ENCODE data around the gene ALS2CL. TPM values are rescaled to one million over a fixed set of nuclear protein-coding genes. Genes with fewer than 3 reads are reported as not detected.

ALS2CL gene
- total and polyA plus RNA-seq, 3 experiments from 2014 or later, result 0.84 to 1.2 (median 0.96) TPM

DNA sequence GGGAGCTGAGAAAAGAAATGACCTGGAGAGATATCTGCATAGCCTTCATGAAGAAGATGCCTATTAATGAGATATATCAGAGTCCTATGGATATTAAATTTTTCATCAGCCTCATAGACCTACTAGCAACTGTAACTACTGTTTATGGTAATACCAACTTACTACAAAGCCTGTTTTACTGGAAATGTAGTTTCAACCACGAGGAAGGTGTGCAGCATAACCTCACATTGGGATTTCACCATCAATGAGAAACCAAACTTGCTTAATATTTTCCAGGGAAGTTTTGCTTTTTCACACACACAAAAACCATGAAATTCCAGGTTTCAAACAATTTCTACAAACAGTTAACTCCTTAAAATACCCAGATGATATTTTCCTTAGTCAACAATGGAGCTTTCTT, 49.8 kb downstream of the ALS2CL start:
- peaks cover 16 to 66% of the 10 kb centered on the region in 2 donors for H3K27me3 Mint-ChIP-seq

GRCh38 chr3:46642971-46643370, 50.5 kb downstream of the ALS2CL start:
- Histone ChIP-seq H3K4me3 (ENCODE audit: low read length) (no peak overlapping the region), H3K36me3 (ENCODE audit: insufficient read depth, low read length) (no peaks in the 10 kb centered on the region), H3K27me3 (ENCODE audit: insufficient read depth, low read length, poor library complexity, severe bottlenecking) (no peaks in the 10 kb centered on the region), H3K4me1 (ENCODE audit: insufficient read depth, low read length) (no peaks in the 10 kb centered on the region), H3K9me3 (ENCODE audit: low read length) (no peaks in the 10 kb centered on the region), H3K27ac (ENCODE audit: low read depth, low read length) (no peak overlapping the region)
- H3K4me1 Mint-ChIP-seq, result no peaks in the 10 kb centered on the region
- POLR2A ChIA-PET, result no interaction called here
- peaks cover 0 to 11% (median 2%) of the 10 kb centered on the region in 3 donors for H3K36me3 Mint-ChIP-seq
- CTCF ChIA-PET, result no interaction called here
- peaks cover 16 to 66% of the 10 kb centered on the region in 2 donors for H3K27me3 Mint-ChIP-seq
- DNase-seq, result no peak
- peaks cover 12 to 22% (median 15%) of the 10 kb centered on the region in 5 donors for H3K9me3 Mint-ChIP-seq
- no peak overlapping the region for H3K27ac Mint-ChIP-seq
- H3K4me3 Mint-ChIP-seq, result no peak overlapping the region

More for the DNA sequence above, 49.8 kb downstream of the ALS2CL start:
- POLR2A ChIA-PET, result no interaction called here
- Histone ChIP-seq H3K4me3 (ENCODE audit: low read length) (no peak overlapping the region), H3K27ac (ENCODE audit: low read depth, low read length) (no peak overlapping the region), H3K9me3 (ENCODE audit: low read length) (no peaks in the 10 kb centered on the region), H3K27me3 (ENCODE audit: insufficient read depth, low read length, poor library complexity, severe bottlenecking) (no peaks in the 10 kb centered on the region), H3K36me3 (ENCODE audit: insufficient read depth, low read length) (no peaks in the 10 kb centered on the region), H3K4me1 (ENCODE audit: insufficient read depth, low read length) (no peaks in the 10 kb centered on the region)
- H3K4me1 Mint-ChIP-seq, result no peaks in the 10 kb centered on the region
- H3K4me3 Mint-ChIP-seq, result no peak overlapping the region
- peaks cover 12 to 22% (median 15%) of the 10 kb centered on the region in 5 donors for H3K9me3 Mint-ChIP-seq
- no peak for DNase-seq
- H3K36me3 Mint-ChIP-seq, result peaks cover 0 to 11% (median 1%) of the 10 kb centered on the region in 3 donors
- no peak overlapping the region for H3K27ac Mint-ChIP-seq
- CTCF ChIA-PET, result no interaction called here

- peaks cover 12 to 22% (median 15%) of the 10 kb centered on the region in 5 donors for H3K9me3 Mint-ChIP-seq
- no peaks in the 10 kb centered on the region for H3K4me1 Mint-ChIP-seq
- no peak for DNase-seq
- no peaks in the 10 kb centered on the region for H3K4me1 ChIP-seq (ENCODE audit: insufficient read depth, low read length)
- ChIA-PET CTCF (interaction anchor here (1.3 kb wide), 1 partner anchor 11 kb away, joined by 4 read pairs; no protein-coding TSS in a partner anchor), POLR2A (no interaction called here)
- no peaks in the 10 kb centered on the region for H3K27me3 ChIP-seq (ENCODE audit: insufficient read depth, low read length, poor library complexity, severe bottlenecking)
- peaks cover 0 to 11% (median 2%) of the 10 kb centered on the region in 3 donors for H3K36me3 Mint-ChIP-seq
- H3K36me3 ChIP-seq (ENCODE audit: insufficient read depth, low read length), result no peaks in the 10 kb centered on the region
- no peak overlapping the region for H3K27ac Mint-ChIP-seq
- H3K4me3 Mint-ChIP-seq, result no peak overlapping the region
- no peak overlapping the region for H3K4me3 ChIP-seq (ENCODE audit: low read length)
- no peak overlapping the region for H3K27ac ChIP-seq (ENCODE audit: low read depth, low read length)
- peaks cover 14 to 56% of the 10 kb centered on the region in 2 donors for H3K27me3 Mint-ChIP-seq
- H3K9me3 ChIP-seq (ENCODE audit: low read length), result no peaks in the 10 kb centered on the region
These were observed 52.6 kb downstream of the ALS2CL start for GRCh38 chr3:46640927-46641326.

- H3K27ac ChIP-seq (ENCODE audit: low read depth, low read length), result no peak overlapping the region
- H3K9me3 Mint-ChIP-seq, result peaks cover 12 to 22% (median 15%) of the 10 kb centered on the region in 5 donors
- peaks cover 11 to 42% of the 10 kb centered on the region in 2 donors for H3K27me3 Mint-ChIP-seq
- no peaks in the 10 kb centered on the region for H3K27me3 ChIP-seq (ENCODE audit: insufficient read depth, low read length, poor library complexity, severe bottlenecking)
- peaks cover 0 to 11% (median 2%) of the 10 kb centered on the region in 3 donors for H3K36me3 Mint-ChIP-seq
- no peaks in the 10 kb centered on the region for H3K4me1 Mint-ChIP-seq
- no peaks in the 10 kb centered on the region for H3K4me1 ChIP-seq (ENCODE audit: insufficient read depth, low read length)
- no peak for DNase-seq
- H3K27ac Mint-ChIP-seq, result no peak overlapping the region
- ChIA-PET CTCF (interaction anchor here (1.0 to 1.3 kb wide), 2 partner anchors 10 to 150 kb away, joined by 3 to 6 read pairs; no protein-coding TSS in a partner anchor), POLR2A (no interaction called here)
- no peak overlapping the region for H3K4me3 Mint-ChIP-seq
- H3K4me3 ChIP-seq (ENCODE audit: low read length), result no peak overlapping the region
- no peaks in the 10 kb centered on the region for H3K36me3 ChIP-seq (ENCODE audit: insufficient read depth, low read length)
- H3K9me3 ChIP-seq (ENCODE audit: low read length), result no peaks in the 10 kb centered on the region
These were observed 54.3 kb downstream of the ALS2CL start for GRCh38 chr3:46639221-46639620.

DNA sequence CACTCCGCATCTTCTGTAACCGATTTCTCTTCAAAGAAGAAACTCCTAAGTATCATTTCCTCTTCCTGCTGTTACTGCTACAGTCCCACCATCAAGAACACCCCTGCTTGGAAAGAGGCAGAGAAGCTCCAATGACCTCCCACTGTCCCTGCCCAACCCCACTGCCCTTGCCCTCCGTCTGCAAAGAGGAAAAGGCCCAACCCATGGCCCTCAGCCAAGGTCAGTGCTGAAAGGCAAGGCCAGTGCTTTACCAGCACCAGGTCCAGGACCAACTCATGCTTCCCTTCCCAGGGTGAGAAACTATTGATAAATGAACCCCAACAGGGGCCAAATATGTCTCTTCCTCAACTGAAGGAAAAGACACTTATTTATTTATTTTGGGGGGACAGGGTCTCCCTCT, 58.6 kb downstream of the ALS2CL start:
- peaks cover 0 to 2% (median 0%) of the 10 kb centered on the region in 3 donors for H3K36me3 Mint-ChIP-seq
- H3K36me3 ChIP-seq (ENCODE audit: insufficient read depth, low read length), result no peaks in the 10 kb centered on the region
- ChIA-PET POLR2A (no interaction called here), CTCF (interaction anchor here (8.6 kb wide), 1 partner anchor 144 kb away, joined by 147 read pairs; no protein-coding TSS in a partner anchor)
- H3K4me1 ChIP-seq (ENCODE audit: insufficient read depth, low read length), result peaks cover 5% of the 10 kb centered on the region
- no peaks in the 10 kb centered on the region for H3K27me3 ChIP-seq (ENCODE audit: insufficient read depth, low read length, poor library complexity, severe bottlenecking)
- H3K4me3 ChIP-seq (ENCODE audit: low read length), result no peak overlapping the region
- no peaks in the 10 kb centered on the region for H3K9me3 ChIP-seq (ENCODE audit: low read length)
- peak overlapping the region in 1 of 8 donors; percentile 76 for H3K27ac Mint-ChIP-seq
- peaks cover 0 to 6% (median 0%) of the 10 kb centered on the region in 5 donors for H3K9me3 Mint-ChIP-seq
- peaks cover 3 to 8% of the 10 kb centered on the region in 2 donors for H3K27me3 Mint-ChIP-seq
- H3K4me3 Mint-ChIP-seq, result no peak overlapping the region
- H3K4me1 Mint-ChIP-seq, result peaks cover 4 to 5% (median 5%) of the 10 kb centered on the region in 3 donors
- no peak for DNase-seq
- H3K27ac ChIP-seq (ENCODE audit: low read depth, low read length), result no peak overlapping the region

DNA sequence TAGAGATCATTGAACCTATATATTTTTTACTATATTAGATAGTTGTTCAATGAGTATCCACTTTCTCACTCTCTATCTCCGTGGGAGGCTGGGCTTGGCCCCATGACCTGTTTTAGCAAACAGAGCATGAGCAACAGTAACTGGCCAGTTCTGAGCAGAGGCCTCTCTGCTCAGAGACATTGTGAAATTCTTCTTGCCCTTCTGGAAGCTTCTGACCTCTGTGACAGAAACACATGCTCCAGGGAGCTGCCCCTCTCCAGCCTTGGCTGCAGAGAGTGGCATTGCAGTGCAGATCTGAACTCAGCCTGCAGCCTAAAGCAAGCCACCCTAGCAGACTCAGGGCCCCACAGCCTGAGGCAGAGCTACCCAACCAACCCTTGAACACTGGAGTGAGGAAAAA, 60.7 kb downstream of the ALS2CL start:
- H3K27me3 ChIP-seq (ENCODE audit: insufficient read depth, low read length, poor library complexity, severe bottlenecking), result no peaks in the 10 kb centered on the region
- H3K4me1 Mint-ChIP-seq, result peaks cover 9 to 14% (median 12%) of the 10 kb centered on the region in 3 donors
- H3K27ac ChIP-seq (ENCODE audit: low read depth, low read length), result no peak overlapping the region
- no peak overlapping the region for H3K4me3 Mint-ChIP-seq
- ChIA-PET CTCF (interaction anchor here (8.6 kb wide), 1 partner anchor 142 kb away, joined by 147 read pairs; no protein-coding TSS in a partner anchor), POLR2A (no interaction called here)
- DNase-seq, result no peak
- H3K4me3 ChIP-seq (ENCODE audit: low read length), result no peak overlapping the region
- H3K9me3 ChIP-seq (ENCODE audit: low read length), result no peaks in the 10 kb centered on the region
- peaks cover 3 to 5% of the 10 kb centered on the region in 2 donors for H3K27me3 Mint-ChIP-seq
- H3K4me1 ChIP-seq (ENCODE audit: insufficient read depth, low read length), result peaks cover 16% of the 10 kb centered on the region
- no peak overlapping the region for H3K27ac Mint-ChIP-seq
- no peaks in the 10 kb centered on the region for H3K36me3 Mint-ChIP-seq
- no peaks in the 10 kb centered on the region for H3K36me3 ChIP-seq (ENCODE audit: insufficient read depth, low read length)
- H3K9me3 Mint-ChIP-seq, result no peaks in the 10 kb centered on the region

- peak overlapping the region in 6 of 8 donors; percentile 41 to 92 (median 66) for H3K27ac Mint-ChIP-seq
These were observed 63.6 kb downstream of the ALS2CL start for GRCh38 chr3:46629551-46630517.

More at GRCh38 chr3:46629551-46630517, 63.6 kb downstream of the ALS2CL start:
- Mint-ChIP-seq H3K27me3 (peaks cover 0 to 3% of the 10 kb centered on the region in 2 donors), H3K4me3 (peak overlapping the region in 6 of 7 donors; percentile 54 to 77 (median 65)), H3K9me3 (no peaks in the 10 kb centered on the region), H3K36me3 (no peaks in the 10 kb centered on the region), H3K4me1 (peaks cover 9 to 14% (median 12%) of the 10 kb centered on the region in 3 donors)
- H3K4me3 ChIP-seq (ENCODE audit: low read length), result peak overlapping the region; percentile 33
- no peaks in the 10 kb centered on the region for H3K36me3 ChIP-seq (ENCODE audit: insufficient read depth, low read length)
- peak; percentile 54 to 82 (median 71) for DNase-seq
- ChIA-PET POLR2A (interaction anchor here (1.3 kb wide), 1 partner anchor 141 kb away, joined by 5 read pairs; no protein-coding TSS in a partner anchor), CTCF (interaction anchor here (0.7 to 8.6 kb wide), 20 partner anchors 9 to 264 kb away, joined by 3 to 147 read pairs (median 5); partner anchors contain the start of gene RTP3)
- H3K27me3 ChIP-seq (ENCODE audit: insufficient read depth, low read length, poor library complexity, severe bottlenecking), result no peaks in the 10 kb centered on the region
- H3K9me3 ChIP-seq (ENCODE audit: low read length), result no peaks in the 10 kb centered on the region
- peaks cover 16% of the 10 kb centered on the region for H3K4me1 ChIP-seq (ENCODE audit: insufficient read depth, low read length)
- no peak overlapping the region for H3K27ac ChIP-seq (ENCODE audit: low read depth, low read length)
